ENCODE results near the gene SERPINB12.

Gene SERPINB12

DNA sequence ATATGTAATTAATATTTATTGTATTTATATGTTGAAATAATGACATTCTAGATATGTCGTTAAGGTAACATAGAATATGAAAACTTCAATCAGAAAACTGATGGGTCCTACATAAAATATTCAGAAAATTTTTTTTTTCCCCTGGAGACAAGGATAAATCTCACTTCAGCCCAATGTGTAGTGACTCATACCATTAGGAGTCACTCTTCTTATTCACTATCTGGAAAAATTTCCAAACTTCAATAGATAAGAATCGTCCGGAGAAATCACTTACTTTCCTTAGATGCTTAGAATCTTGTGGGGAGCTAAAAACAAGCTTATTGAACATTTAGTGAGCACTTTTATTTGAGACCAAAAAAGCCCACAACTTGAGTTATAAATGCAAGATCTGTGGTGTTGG is 49.6 kb downstream of the SERPINB12 start:
- Histone ChIP-seq H3K9ac (ENCODE audit: low read depth in 1 of 2, low read length in 2 of 2) (no peak overlapping the region), H3K36me3 (ENCODE audit: control insufficient read depth in 2 of 2, insufficient read depth in 2 of 2, low read length in 2 of 2) (no peaks in the 10 kb centered on the region)

GRCh38 chr18:63592471-63592870 is 50.3 kb downstream of the SERPINB12 start:
- no peaks in the 10 kb centered on the region for H3K36me3 ChIP-seq (ENCODE audit: control insufficient read depth in 2 of 2, insufficient read depth in 2 of 2, low read length in 2 of 2)

More for the DNA sequence above, 49.6 kb downstream of the SERPINB12 start:
- Histone ChIP-seq H3K27ac (ENCODE audit: low read depth in 2 of 2, low read length in 2 of 2) (no peak overlapping the region), H3K9me3 (ENCODE audit: control insufficient read depth in 2 of 2, low read length in 2 of 2) (no peaks in the 10 kb centered on the region), H3K27me3 (ENCODE audit: control insufficient read depth in 2 of 2, insufficient read depth in 2 of 2, low read length in 2 of 2) (no peaks in the 10 kb centered on the region), H3K4me1 (ENCODE audit: control insufficient read depth in 2 of 2, insufficient read depth in 2 of 2, low read length in 2 of 2) (no peaks in the 10 kb centered on the region), H3K4me3 (ENCODE audit: low read length in 2 of 2) (no peak overlapping the region)

GRCh38 chr18:63596964-63597363 is 54.8 kb downstream of the SERPINB12 start:
- Histone ChIP-seq H3K27me3 (ENCODE audit: control insufficient read depth in 2 of 2, insufficient read depth in 2 of 2, low read length in 2 of 2) (no peaks in the 10 kb centered on the region), H3K9me3 (ENCODE audit: control insufficient read depth in 2 of 2, low read length in 2 of 2) (no peaks in the 10 kb centered on the region), H3K9ac (ENCODE audit: low read depth in 1 of 2, low read length in 2 of 2) (no peak overlapping the region), H3K36me3 (ENCODE audit: control insufficient read depth in 2 of 2, insufficient read depth in 2 of 2, low read length in 2 of 2) (no peaks in the 10 kb centered on the region), H3K4me3 (ENCODE audit: low read length in 2 of 2) (no peak overlapping the region), H3K4me1 (ENCODE audit: control insufficient read depth in 2 of 2, insufficient read depth in 2 of 2, low read length in 2 of 2) (no peaks in the 10 kb centered on the region), H3K27ac (ENCODE audit: low read depth in 2 of 2, low read length in 2 of 2) (no peak overlapping the region)

More at GRCh38 chr18:63592471-63592870, 50.3 kb downstream of the SERPINB12 start:
- Histone ChIP-seq H3K9ac (ENCODE audit: low read depth in 1 of 2, low read length in 2 of 2) (no peak overlapping the region), H3K9me3 (ENCODE audit: control insufficient read depth in 2 of 2, low read length in 2 of 2) (no peaks in the 10 kb centered on the region), H3K27me3 (ENCODE audit: control insufficient read depth in 2 of 2, insufficient read depth in 2 of 2, low read length in 2 of 2) (no peaks in the 10 kb centered on the region), H3K27ac (ENCODE audit: low read depth in 2 of 2, low read length in 2 of 2) (no peak overlapping the region), H3K4me1 (ENCODE audit: control insufficient read depth in 2 of 2, insufficient read depth in 2 of 2, low read length in 2 of 2) (no peaks in the 10 kb centered on the region), H3K4me3 (ENCODE audit: low read length in 2 of 2) (no peak overlapping the region)

DNA sequence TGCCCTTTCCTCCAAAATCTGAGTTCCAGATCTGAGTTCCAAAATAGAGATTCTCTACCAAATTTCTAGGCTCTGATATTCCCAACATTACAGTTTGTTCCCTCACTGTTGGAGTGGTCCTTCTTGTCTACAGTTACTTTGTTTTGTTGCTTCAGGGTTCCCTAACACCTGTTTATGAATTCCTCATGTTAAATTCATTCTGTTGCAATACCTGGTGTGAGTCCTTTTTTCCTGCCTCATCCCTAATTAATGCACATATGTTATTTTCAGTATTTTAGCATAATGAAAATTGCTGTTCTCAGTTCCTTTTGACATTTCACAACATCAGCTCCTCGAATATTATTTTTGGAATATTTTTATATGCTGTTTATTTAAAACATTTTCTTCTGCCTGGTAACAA is 61.2 kb downstream of the SERPINB12 start:
- H3K4me3 ChIP-seq (ENCODE audit: low read length in 2 of 2) = no peak overlapping the region
- no peaks in the 10 kb centered on the region for H3K4me1 ChIP-seq (ENCODE audit: control insufficient read depth in 2 of 2, insufficient read depth in 2 of 2, low read length in 2 of 2)

DNA sequence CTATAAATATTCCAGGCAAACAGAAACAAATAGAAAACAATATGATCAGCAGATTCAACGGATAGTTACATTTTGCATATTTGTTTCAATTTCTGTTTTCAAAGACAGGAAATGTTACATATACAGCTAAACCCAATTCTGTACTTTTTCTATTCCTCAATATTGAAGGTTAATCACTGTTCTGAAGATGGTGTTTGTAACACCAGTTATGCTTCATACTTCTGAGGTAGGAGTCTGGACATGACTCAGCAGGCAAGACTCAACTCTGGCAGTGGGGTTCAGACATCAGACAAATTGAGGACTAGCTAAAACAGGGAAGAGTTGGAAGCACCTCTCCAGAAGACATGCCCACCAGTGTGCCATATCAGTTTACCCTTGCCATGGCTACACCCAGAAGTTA is 61.6 kb downstream of the SERPINB12 start:
- no peaks in the 10 kb centered on the region for H3K36me3 ChIP-seq (ENCODE audit: control insufficient read depth in 2 of 2, insufficient read depth in 2 of 2, low read length in 2 of 2)
- H3K4me3 ChIP-seq (ENCODE audit: low read length in 2 of 2) = no peak overlapping the region
- no peaks in the 10 kb centered on the region for H3K9me3 ChIP-seq (ENCODE audit: control insufficient read depth in 2 of 2, low read length in 2 of 2)
- no peaks in the 10 kb centered on the region for H3K27me3 ChIP-seq (ENCODE audit: control insufficient read depth in 2 of 2, insufficient read depth in 2 of 2, low read length in 2 of 2)
- no peak overlapping the region for H3K9ac ChIP-seq (ENCODE audit: low read depth in 1 of 2, low read length in 2 of 2)
- no peaks in the 10 kb centered on the region for H3K4me1 ChIP-seq (ENCODE audit: control insufficient read depth in 2 of 2, insufficient read depth in 2 of 2, low read length in 2 of 2)
- no peak overlapping the region for H3K27ac ChIP-seq (ENCODE audit: low read depth in 2 of 2, low read length in 2 of 2)

More for the DNA sequence above, 61.2 kb downstream of the SERPINB12 start:
- Histone ChIP-seq H3K9ac (ENCODE audit: low read depth in 1 of 2, low read length in 2 of 2) (no peak overlapping the region), H3K27me3 (ENCODE audit: control insufficient read depth in 2 of 2, insufficient read depth in 2 of 2, low read length in 2 of 2) (no peaks in the 10 kb centered on the region), H3K9me3 (ENCODE audit: control insufficient read depth in 2 of 2, low read length in 2 of 2) (no peaks in the 10 kb centered on the region), H3K36me3 (ENCODE audit: control insufficient read depth in 2 of 2, insufficient read depth in 2 of 2, low read length in 2 of 2) (no peaks in the 10 kb centered on the region), H3K27ac (ENCODE audit: low read depth in 2 of 2, low read length in 2 of 2) (no peak overlapping the region)

DNA sequence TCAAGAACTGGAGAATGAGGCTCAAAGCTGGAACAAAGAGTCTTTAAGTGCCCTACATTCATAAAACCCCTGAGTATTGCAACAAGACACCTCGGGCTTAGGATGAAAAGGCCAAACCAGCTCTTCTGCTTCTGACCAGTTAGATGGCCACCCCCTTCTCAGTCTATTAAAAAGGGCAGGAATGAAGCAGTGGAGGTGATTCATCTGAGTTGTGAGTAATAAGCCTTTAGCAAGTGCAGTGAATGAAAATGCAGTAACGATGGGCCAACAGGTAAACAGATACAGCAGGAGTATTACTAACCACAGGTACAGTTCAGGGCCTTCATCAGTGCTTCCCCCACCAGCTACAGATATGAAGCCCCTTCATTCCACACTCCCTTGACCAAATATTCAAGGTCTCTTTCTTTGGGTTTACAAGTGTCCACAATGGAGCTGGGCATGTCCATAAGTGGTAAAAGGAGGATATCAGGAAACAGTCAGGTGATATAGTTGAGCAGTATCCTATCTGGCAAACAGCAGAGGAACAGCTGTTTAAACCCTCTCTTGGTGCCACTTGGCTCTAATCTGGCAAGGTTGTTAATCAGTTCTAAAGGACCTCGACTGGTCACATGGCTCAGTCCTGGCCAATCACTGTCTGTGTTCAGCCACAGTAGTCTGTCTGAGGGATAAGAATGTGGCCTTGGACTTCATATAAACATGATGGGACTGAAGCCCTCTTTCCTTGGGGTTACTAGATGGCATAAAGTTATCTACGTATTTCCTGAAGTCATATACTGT is 62.8 kb downstream of the SERPINB12 start:
- Histone ChIP-seq H3K9me3 (ENCODE audit: control insufficient read depth in 2 of 2, low read length in 2 of 2) (no peaks in the 10 kb centered on the region), H3K36me3 (ENCODE audit: control insufficient read depth in 2 of 2, insufficient read depth in 2 of 2, low read length in 2 of 2) (no peaks in the 10 kb centered on the region), H3K4me3 (ENCODE audit: low read length in 2 of 2) (no peak overlapping the region), H3K4me1 (ENCODE audit: control insufficient read depth in 2 of 2, insufficient read depth in 2 of 2, low read length in 2 of 2) (no peaks in the 10 kb centered on the region), H3K9ac (ENCODE audit: low read depth in 1 of 2, low read length in 2 of 2) (no peak overlapping the region), H3K27ac (ENCODE audit: low read depth in 2 of 2, low read length in 2 of 2) (no peak overlapping the region), H3K27me3 (ENCODE audit: control insufficient read depth in 2 of 2, insufficient read depth in 2 of 2, low read length in 2 of 2) (no peaks in the 10 kb centered on the region)

- no peaks in the 10 kb centered on the region for H3K36me3 ChIP-seq (ENCODE audit: control insufficient read depth in 2 of 2, insufficient read depth in 2 of 2, low read length in 2 of 2)
- H3K9ac ChIP-seq (ENCODE audit: low read depth in 1 of 2, low read length in 2 of 2) = no peak overlapping the region
- H3K9me3 ChIP-seq (ENCODE audit: control insufficient read depth in 2 of 2, low read length in 2 of 2) = no peaks in the 10 kb centered on the region
- H3K27ac ChIP-seq (ENCODE audit: low read depth in 2 of 2, low read length in 2 of 2) = no peak overlapping the region
- no peaks in the 10 kb centered on the region for H3K4me1 ChIP-seq (ENCODE audit: control insufficient read depth in 2 of 2, insufficient read depth in 2 of 2, low read length in 2 of 2)
- no peaks in the 10 kb centered on the region for H3K27me3 ChIP-seq (ENCODE audit: control insufficient read depth in 2 of 2, insufficient read depth in 2 of 2, low read length in 2 of 2)
- H3K4me3 ChIP-seq (ENCODE audit: low read length in 2 of 2) = no peak overlapping the region
Observed at GRCh38 chr18:63606526-63606925, 64.4 kb downstream of the SERPINB12 start.

DNA sequence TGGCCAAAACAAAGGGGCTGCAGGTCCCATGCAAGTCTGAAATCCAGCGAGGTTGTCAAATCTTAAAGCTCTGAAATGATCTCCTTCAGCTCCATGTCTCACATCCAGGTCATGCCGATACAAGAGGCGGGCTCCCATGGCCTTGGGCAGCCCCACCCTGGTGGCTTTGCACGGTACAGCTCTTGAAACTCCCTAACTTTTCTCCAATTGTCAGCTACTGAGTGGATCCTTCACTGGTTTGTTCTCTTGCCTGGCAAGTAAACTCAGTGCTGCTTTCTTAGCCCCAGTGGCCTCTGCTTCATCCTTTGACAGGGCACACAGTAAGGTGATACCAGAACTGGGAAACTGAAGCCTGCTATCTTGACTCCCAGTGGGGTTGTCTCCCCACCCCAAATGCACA is 71.3 kb downstream of the SERPINB12 start:
- Histone ChIP-seq H3K36me3 (ENCODE audit: control insufficient read depth in 2 of 2, insufficient read depth in 2 of 2, low read length in 2 of 2) (no peaks in the 10 kb centered on the region), H3K27ac (ENCODE audit: low read depth in 2 of 2, low read length in 2 of 2) (no peak overlapping the region), H3K9ac (ENCODE audit: low read depth in 1 of 2, low read length in 2 of 2) (no peak overlapping the region), H3K4me3 (ENCODE audit: low read length in 2 of 2) (no peak overlapping the region), H3K27me3 (ENCODE audit: control insufficient read depth in 2 of 2, insufficient read depth in 2 of 2, low read length in 2 of 2) (no peaks in the 10 kb centered on the region), H3K9me3 (ENCODE audit: control insufficient read depth in 2 of 2, low read length in 2 of 2) (no peaks in the 10 kb centered on the region), H3K4me1 (ENCODE audit: control insufficient read depth in 2 of 2, insufficient read depth in 2 of 2, low read length in 2 of 2) (no peaks in the 10 kb centered on the region)

GRCh38 chr18:63617049-63617914 is 75.1 kb downstream of the SERPINB12 start:
- Histone ChIP-seq H3K36me3 (ENCODE audit: control insufficient read depth in 2 of 2, insufficient read depth in 2 of 2, low read length in 2 of 2) (no peaks in the 10 kb centered on the region), H3K4me3 (ENCODE audit: low read length in 2 of 2) (no peak overlapping the region), H3K4me1 (ENCODE audit: control insufficient read depth in 2 of 2, insufficient read depth in 2 of 2, low read length in 2 of 2) (no peaks in the 10 kb centered on the region), H3K27ac (ENCODE audit: low read depth in 2 of 2, low read length in 2 of 2) (no peak overlapping the region), H3K27me3 (ENCODE audit: control insufficient read depth in 2 of 2, insufficient read depth in 2 of 2, low read length in 2 of 2) (no peaks in the 10 kb centered on the region), H3K9me3 (ENCODE audit: control insufficient read depth in 2 of 2, low read length in 2 of 2) (no peaks in the 10 kb centered on the region), H3K9ac (ENCODE audit: low read depth in 1 of 2, low read length in 2 of 2) (no peak overlapping the region)

DNA sequence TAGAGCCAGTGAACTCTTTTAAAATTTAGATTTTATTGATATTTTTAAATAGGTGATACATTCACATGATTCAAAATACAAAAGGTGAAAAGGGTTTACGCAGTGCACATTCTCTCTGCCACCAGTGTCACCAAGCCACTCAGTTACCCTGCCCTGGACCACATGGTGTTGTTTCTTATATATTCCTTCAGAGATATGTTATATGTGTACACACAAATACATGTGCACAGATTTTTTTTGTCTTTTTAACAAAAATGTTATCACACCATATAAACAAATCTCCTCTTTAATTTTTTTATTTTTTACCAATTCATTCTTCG is 75.7 kb downstream of the SERPINB12 start:
- Histone ChIP-seq H3K36me3 (ENCODE audit: control insufficient read depth in 2 of 2, insufficient read depth in 2 of 2, low read length in 2 of 2) (no peaks in the 10 kb centered on the region), H3K4me1 (ENCODE audit: control insufficient read depth in 2 of 2, insufficient read depth in 2 of 2, low read length in 2 of 2) (no peaks in the 10 kb centered on the region), H3K27me3 (ENCODE audit: control insufficient read depth in 2 of 2, insufficient read depth in 2 of 2, low read length in 2 of 2) (no peaks in the 10 kb centered on the region), H3K27ac (ENCODE audit: low read depth in 2 of 2, low read length in 2 of 2) (no peak overlapping the region), H3K9me3 (ENCODE audit: control insufficient read depth in 2 of 2, low read length in 2 of 2) (no peaks in the 10 kb centered on the region), H3K9ac (ENCODE audit: low read depth in 1 of 2, low read length in 2 of 2) (no peak overlapping the region), H3K4me3 (ENCODE audit: low read length in 2 of 2) (no peak overlapping the region)
